K562 (cell line): ENCODE measurements around the gene IGIP. TPM values are rescaled to one million over a fixed set of nuclear protein-coding genes. Genes with fewer than 3 reads are reported as not detected.
A peak's percentile ranks its signal among the peaks of the same experiment; 100 is the strongest.

Experiments
- BCL6 ChIP-seq: fragments of 250-450 bp; sonication (Bioruptor Pico); IDR thresholded peaks from 2 replicates; pipeline ENCODE4 v1.4.0; 2020
- CCNT2 ChIP-seq: IDR thresholded peaks from 2 replicates; pipeline ENCODE4 v1.6.1; 2011; ENCODE audit warnings: borderline replicate concordance, low read depth, mild to moderate bottlenecking, moderate library complexity, mixed read lengths, low read length; ENCODE audit not compliant: insufficient read length; ENCODE audit errors: extremely low read depth
- HEY1 ChIP-seq: fragments of 250-450 bp; sonication (Bioruptor Pico); IDR thresholded peaks from 2 replicates; pipeline ENCODE4 v1.5.0; 2020; ENCODE audit warnings: mild to moderate bottlenecking, moderate library complexity, borderline replicate concordance
- HMGXB4 ChIP-seq: sonication (generic); formaldehyde crosslinking; IDR thresholded peaks from 2 replicates; pipeline ENCODE4 v1.8.1; 2023; ENCODE audit warnings: mild to moderate bottlenecking, missing genetic modification reagents
- KLF10 ChIP-seq: fragments of 250-450 bp; sonication (Bioruptor Pico); IDR thresholded peaks from 2 replicates; pipeline ENCODE4 v1.6.1; 2021; ENCODE audit warnings: matching md5 sums
- LCOR ChIP-seq: sonication (generic); formaldehyde crosslinking; IDR thresholded peaks from 2 replicates; pipeline ENCODE4 v1.8.0; 2022; ENCODE audit warnings: mild to moderate bottlenecking, missing genetic modification reagents
- MCM7 ChIP-seq, 2 experiments: fragments of 450-650 bp; IDR thresholded peaks; 2 replicates each; pipeline ENCODE4 v1.6.1; 2016 to 2018
- MECOM ChIP-seq: fragments of 250-450 bp; sonication (Bioruptor Pico); IDR thresholded peaks from 2 replicates; pipeline ENCODE4 v1.8.0; 2022; ENCODE audit warnings: inconsistent platforms
- MYBL2 ChIP-seq, 2 experiments: fragments of 450-650 bp in 1 of 2; sonication (generic) in 1 of 2; formaldehyde crosslinking in 1 of 2; IDR thresholded peaks; 2 replicates each; pipeline versions ENCODE4 v1.6.1 to v1.8.1; 2017 to 2022; ENCODE audit warnings: borderline replicate concordance in 1 of 2, inconsistent platforms in 1 of 2, low read depth in 1 of 2, mild to moderate bottlenecking in 1 of 2, missing genetic modification reagents in 1 of 2, moderate library complexity in 1 of 2
- NBN ChIP-seq: fragments of 450-650 bp; IDR thresholded peaks from 2 replicates; pipeline ENCODE4 v1.6.1; 2016; ENCODE audit warnings: low read depth, mild to moderate bottlenecking
- PHF21A ChIP-seq: fragments of 450-650 bp; IDR thresholded peaks from 2 replicates; pipeline ENCODE4 v1.6.1; 2017; ENCODE audit warnings: low read depth, borderline replicate concordance
- POLR2G ChIP-seq: fragments of 200-400 bp; formaldehyde crosslinking; IDR thresholded peaks from 2 replicates; pipeline ENCODE4 v1.6.1; 2017; ENCODE audit warnings: low read depth, mild to moderate bottlenecking, antibody characterized with exemption, low read length, moderate library complexity
- RBM34 ChIP-seq: fragments of 200-400 bp; formaldehyde crosslinking; IDR thresholded peaks from 2 replicates; pipeline ENCODE4 v1.6.1; 2018; ENCODE audit warnings: low read length, borderline replicate concordance; ENCODE audit not compliant: insufficient read depth
- SMARCE1 ChIP-seq: fragments of 450-650 bp; IDR thresholded peaks from 2 replicates; pipeline ENCODE4 v1.7.1; 2016; ENCODE audit warnings: mild to moderate bottlenecking
- SP2 ChIP-seq: IDR thresholded peaks from 2 replicates; pipeline ENCODE4 v1.6.1; 2011; ENCODE audit warnings: mild to moderate bottlenecking, low read depth, low read length, moderate library complexity; ENCODE audit not compliant: poor library complexity, severe bottlenecking; ENCODE audit errors: extremely low read depth
- ZEB2 ChIP-seq: fragments of 450-650 bp; IDR thresholded peaks from 2 replicates; pipeline ENCODE4 v1.6.1; 2016
- ZNF263 ChIP-seq: sonication (generic); formaldehyde crosslinking; IDR thresholded peaks from 2 replicates; pipeline ENCODE4 v1.8.0; 2022; ENCODE audit warnings: mild to moderate bottlenecking, missing genetic modification reagents, borderline replicate concordance
- polyA plus RNA-seq, 8 experiments: library from polyadenylated mRNA; depleted of rRNA in 4 of 8; stranded (reverse) in 5 of 8; unstranded in 3 of 8; fragments of >200 nt; fragmentation: Nextera tagmentation in 2 of 8; fragmentation: Illumina TruSeq in 1 of 8; extraction: Ambion mirVana in 2 of 8; extraction: Trizol in 1 of 8; gene quantifications; 2 replicates each; pipeline versions ENCODE4 v1.2.1 to v1.2.3, GENCODE V29; 2011 to 2014; ENCODE audit warnings: inconsistent platforms in 1 of 8, missing spikeins in 1 of 8
- total RNA-seq, 7 experiments: library from RNA; depleted of rRNA in 6 of 7; stranded (reverse); fragments of >200 nt in 6 of 7; fragmentation: Illumina TruSeq in 2 of 7; extraction: Trizol in 2 of 7; gene quantifications; 2 replicates each; pipeline versions ENCODE4 v1.2.1 to v1.2.3, GENCODE V29; 2011 to 2021; ENCODE audit warnings: low replicate concordance in 1 of 7
- TF ChIP-seq, protein P1 (sequence below): fragments of 450-650 bp; IDR thresholded peaks from one replicate; pipeline ENCODE4 v1.6.1; 2018; ENCODE audit warnings: mild to moderate bottlenecking, moderate library complexity; ENCODE audit not compliant: partially characterized antibody
- TF ChIP-seq, protein P2 (sequence below): fragments of 200-800 bp; sonication (Bioruptor generic); IDR thresholded peaks from 2 replicates; pipeline ENCODE4 v1.6.1; 2017; ENCODE audit warnings: missing genetic modification characterization, missing compliant biosample characterization
- TF ChIP-seq, protein P3 (sequence below), 2 experiments: IDR thresholded peaks; 2 replicates each; pipeline ENCODE4 v1.6.1; 2011; ENCODE audit warnings: borderline replicate concordance in 1 of 2, control low read depth in 1 of 2, low read depth in 1 of 2, low read length in 1 of 2, mild to moderate bottlenecking in 1 of 2, mixed read lengths in 1 of 2, moderate library complexity in 1 of 2; ENCODE audit not compliant: insufficient read depth in 1 of 2, insufficient read length in 1 of 2, poor library complexity in 1 of 2, severe bottlenecking in 1 of 2; ENCODE audit errors: extremely low read depth in 1 of 2

Gene IGIP
- total and polyA plus RNA-seq, 9 of the 15 experiments (the other 6 are each of a cell fraction or from before 2014, with no cell fraction given), result 0.52 to 1.6 (median 1.2) TPM

DNA sequence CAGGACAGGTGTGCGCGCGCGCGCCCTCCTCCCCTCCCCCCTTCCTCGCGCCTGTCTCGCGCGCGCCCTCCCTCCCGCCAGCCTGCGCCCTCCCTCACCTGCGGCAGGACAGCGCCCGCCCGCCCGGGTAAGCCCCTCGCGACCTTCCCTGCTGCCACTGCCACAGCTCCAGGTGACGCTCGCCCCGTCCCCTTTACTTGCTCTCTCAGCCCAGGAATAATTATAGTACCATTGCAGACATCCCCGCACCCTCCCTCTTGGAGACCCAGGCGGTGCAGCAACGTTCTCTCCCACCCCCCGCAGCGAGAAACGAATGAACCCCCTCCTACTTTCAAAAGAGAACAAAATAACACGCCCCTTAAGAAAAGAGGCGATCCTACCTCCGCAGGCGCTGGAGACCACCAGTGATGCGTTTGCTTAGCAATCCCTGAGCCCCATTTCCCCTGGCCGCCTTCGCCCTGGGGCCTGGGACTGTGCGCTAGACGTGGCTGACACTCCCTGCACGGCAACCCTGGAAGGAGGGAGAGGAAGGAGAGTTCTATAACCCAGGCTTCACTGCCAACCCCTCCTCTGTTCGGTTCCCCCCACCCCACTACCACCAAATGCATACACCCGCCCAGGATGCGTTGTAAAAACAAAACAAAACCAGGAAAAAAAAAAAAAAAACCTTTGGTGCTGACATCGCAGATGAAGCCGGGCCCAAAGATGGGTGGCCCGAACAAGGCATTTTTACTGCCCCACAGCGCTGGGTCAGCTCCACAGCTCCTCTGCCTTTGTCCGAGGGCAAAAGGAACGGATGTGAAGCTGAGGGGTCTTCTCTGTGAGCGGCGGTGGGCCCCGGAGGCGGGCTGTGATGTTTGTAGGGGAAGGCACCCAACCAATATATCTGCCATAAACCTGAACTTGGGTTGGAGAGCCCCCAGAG is 17.4 kb upstream of the IGIP start (continued):
- TF ChIP-seq MCM7 (IDR thresholded peaks at IDR 0.05) (no peak), BCL6 (CRISPR knock-in tag) (no peak), SP2 (no peak), ZEB2 (peak; percentile 48; the same call in 1 of the 2 replicates), ZNF263 (CRISPR knock-in tag) (no peak), POLR2G (no peak), HMGXB4 (CRISPR knock-in tag) (no peak), PHF21A (peak; percentile 15; the same call in 1 of the 2 replicates), CCNT2 (peak; percentile 11), MYBL2 (IDR thresholded peaks at IDR 0.05; ENCODE audit: low read depth) (no peak), MYBL2 (CRISPR knock-in tag; IDR thresholded peaks at IDR 0.05; ENCODE audit: borderline replicate concordance) (no peak), SMARCE1 (no peak), LCOR (CRISPR knock-in tag) (no peak), KLF10 (CRISPR knock-in tag) (no peak), MECOM (no peak), NBN (no peak), RBM34 (no peak), HEY1 (CRISPR knock-in tag) (no peak)
- TF ChIP-seq, protein P1, sequence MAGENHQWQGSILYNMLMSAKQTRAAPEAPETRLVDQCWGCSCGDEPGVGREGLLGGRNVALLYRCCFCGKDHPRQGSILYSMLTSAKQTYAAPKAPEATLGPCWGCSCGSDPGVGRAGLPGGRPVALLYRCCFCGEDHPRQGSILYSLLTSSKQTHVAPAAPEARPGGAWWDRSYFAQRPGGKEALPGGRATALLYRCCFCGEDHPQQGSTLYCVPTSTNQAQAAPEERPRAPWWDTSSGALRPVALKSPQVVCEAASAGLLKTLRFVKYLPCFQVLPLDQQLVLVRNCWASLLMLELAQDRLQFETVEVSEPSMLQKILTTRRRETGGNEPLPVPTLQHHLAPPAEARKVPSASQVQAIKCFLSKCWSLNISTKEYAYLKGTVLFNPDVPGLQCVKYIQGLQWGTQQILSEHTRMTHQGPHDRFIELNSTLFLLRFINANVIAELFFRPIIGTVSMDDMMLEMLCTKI, result no peak
- TF ChIP-seq, protein P2, sequence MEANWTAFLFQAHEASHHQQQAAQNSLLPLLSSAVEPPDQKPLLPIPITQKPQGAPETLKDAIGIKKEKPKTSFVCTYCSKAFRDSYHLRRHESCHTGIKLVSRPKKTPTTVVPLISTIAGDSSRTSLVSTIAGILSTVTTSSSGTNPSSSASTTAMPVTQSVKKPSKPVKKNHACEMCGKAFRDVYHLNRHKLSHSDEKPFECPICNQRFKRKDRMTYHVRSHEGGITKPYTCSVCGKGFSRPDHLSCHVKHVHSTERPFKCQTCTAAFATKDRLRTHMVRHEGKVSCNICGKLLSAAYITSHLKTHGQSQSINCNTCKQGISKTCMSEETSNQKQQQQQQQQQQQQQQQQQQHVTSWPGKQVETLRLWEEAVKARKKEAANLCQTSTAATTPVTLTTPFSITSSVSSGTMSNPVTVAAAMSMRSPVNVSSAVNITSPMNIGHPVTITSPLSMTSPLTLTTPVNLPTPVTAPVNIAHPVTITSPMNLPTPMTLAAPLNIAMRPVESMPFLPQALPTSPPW, result peak; percentile 46
- TF ChIP-seq, protein P3, sequence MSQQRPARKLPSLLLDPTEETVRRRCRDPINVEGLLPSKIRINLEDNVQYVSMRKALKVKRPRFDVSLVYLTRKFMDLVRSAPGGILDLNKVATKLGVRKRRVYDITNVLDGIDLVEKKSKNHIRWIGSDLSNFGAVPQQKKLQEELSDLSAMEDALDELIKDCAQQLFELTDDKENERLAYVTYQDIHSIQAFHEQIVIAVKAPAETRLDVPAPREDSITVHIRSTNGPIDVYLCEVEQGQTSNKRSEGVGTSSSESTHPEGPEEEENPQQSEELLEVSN (IDR thresholded peaks at IDR 0.05; ENCODE audit: borderline replicate concordance in 1 of 2, extremely low read depth in 1 of 2, insufficient read depth in 1 of 2, insufficient read length in 1 of 2, low read depth in 1 of 2, low read length in 1 of 2, poor library complexity in 1 of 2, severe bottlenecking in 1 of 2), result peak; percentile 7 to 19
